ENCODE data around the gene PDCD1.

Gene PDCD1

DNA sequence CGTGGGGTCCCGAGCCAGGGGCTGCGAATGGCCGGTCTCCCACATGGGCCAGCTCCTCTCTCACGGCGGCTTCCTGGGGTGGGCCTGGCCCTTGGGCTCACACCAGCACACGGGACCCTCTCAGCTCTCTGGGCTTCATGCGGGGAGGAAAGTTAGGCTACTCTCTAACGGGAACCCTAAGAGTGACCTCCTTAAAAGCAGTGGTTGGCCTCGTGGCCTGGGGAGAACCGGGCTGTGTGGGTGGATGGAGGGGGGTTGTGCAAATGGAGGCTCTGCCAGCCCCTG lies 36.7 kb upstream of the PDCD1 start:
- CTCF ChIA-PET: interaction anchor here (1.6 kb wide), 1 partner anchor 17 kb away, joined by 4 read pairs; no protein-coding TSS in a partner anchor
- H3K4me3 ChIP-seq (ENCODE audit: low read depth, low read length): no peak overlapping the region
- POLR2A ChIA-PET: no interaction called here
- TF ChIP-seq, protein P1, sequence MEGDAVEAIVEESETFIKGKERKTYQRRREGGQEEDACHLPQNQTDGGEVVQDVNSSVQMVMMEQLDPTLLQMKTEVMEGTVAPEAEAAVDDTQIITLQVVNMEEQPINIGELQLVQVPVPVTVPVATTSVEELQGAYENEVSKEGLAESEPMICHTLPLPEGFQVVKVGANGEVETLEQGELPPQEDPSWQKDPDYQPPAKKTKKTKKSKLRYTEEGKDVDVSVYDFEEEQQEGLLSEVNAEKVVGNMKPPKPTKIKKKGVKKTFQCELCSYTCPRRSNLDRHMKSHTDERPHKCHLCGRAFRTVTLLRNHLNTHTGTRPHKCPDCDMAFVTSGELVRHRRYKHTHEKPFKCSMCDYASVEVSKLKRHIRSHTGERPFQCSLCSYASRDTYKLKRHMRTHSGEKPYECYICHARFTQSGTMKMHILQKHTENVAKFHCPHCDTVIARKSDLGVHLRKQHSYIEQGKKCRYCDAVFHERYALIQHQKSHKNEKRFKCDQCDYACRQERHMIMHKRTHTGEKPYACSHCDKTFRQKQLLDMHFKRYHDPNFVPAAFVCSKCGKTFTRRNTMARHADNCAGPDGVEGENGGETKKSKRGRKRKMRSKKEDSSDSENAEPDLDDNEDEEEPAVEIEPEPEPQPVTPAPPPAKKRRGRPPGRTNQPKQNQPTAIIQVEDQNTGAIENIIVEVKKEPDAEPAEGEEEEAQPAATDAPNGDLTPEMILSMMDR (IDR thresholded peaks at IDR 0.05; ENCODE audit: insufficient read depth, low read length, missing control alignments): no peak
- DNase-seq (ENCODE audit: low read depth, low spot score): no peak

GRCh38 chr2:241894681-241895426 lies 36.2 kb upstream of the PDCD1 start:
- CTCF ChIA-PET: no interaction called here
- no peak for DNase-seq (ENCODE audit: low read depth, low spot score)
- POLR2A ChIA-PET: no interaction called here
- no peak overlapping the region for H3K4me3 ChIP-seq (ENCODE audit: low read depth, low read length)
- TF ChIP-seq, protein P1 (IDR thresholded peaks at IDR 0.05; ENCODE audit: insufficient read depth, low read length, missing control alignments): no peak

DNA sequence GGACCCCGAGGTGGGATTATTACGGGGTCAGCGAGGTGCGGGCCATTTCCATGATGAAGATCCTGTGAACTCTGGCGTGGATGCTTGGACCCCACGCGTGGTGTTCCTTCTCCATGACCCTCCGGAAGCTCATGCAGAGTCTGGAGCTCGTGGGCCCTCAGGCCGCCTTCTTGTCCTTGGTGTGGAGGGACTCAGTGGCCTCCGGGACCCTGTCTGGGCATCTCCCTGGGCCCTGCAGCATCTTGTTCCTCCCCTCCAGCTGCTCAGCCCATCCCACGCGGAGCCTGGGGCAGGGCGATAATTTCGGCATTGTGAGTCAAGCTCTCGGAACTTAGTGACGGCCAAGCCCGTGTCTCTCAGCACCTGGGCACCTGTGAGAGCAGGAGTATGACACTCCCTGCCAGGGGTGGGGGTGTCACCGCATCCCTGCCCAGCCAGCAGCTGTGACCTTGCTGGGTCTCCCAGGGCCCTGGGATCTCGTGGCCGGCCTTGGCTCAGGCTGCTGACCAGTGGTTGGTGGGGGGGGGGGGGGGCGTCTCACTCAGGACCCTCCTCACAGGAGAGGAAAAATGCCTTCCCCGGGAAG lies 35.5 kb upstream of the PDCD1 start:
- ChIA-PET POLR2A (no interaction called here), CTCF (no interaction called here)
- no peak overlapping the region for H3K4me3 ChIP-seq (ENCODE audit: low read depth, low read length)
- DNase-seq (ENCODE audit: low read depth, low spot score): no peak
- TF ChIP-seq, protein P1 (IDR thresholded peaks at IDR 0.05; ENCODE audit: insufficient read depth, low read length, missing control alignments): no peak

DNA sequence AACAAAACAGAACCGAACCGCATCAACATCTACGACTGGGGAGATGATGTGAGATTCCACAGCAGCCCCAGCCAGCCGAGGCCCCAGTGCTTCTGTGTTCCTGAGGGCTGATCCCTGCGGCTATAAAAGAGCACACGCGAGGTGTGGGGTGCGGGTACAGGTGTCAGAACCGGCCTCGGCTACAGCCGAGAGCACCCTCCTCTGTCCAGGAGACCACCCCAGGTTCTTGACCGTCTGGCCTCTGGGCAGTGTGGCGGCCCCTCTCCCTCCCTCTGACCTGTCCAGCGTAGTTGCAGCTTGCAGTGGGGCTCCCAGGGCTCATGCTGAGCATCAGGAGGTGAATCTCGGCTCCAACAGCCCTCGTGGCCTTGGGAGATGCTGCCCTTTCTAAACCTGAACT lies 34.6 kb upstream of the PDCD1 start:
- CTCF ChIA-PET: no interaction called here
- POLR2A ChIA-PET: no interaction called here

GRCh38 chr2:241892299-241893137 lies 33.8 kb upstream of the PDCD1 start:
- no peak for DNase-seq (ENCODE audit: low read depth, low spot score)
- TF ChIP-seq, protein P1 (IDR thresholded peaks at IDR 0.05; ENCODE audit: insufficient read depth, low read length, missing control alignments): no peak
- H3K4me3 ChIP-seq (ENCODE audit: low read depth, low read length): no peak overlapping the region
- CTCF ChIA-PET: no interaction called here
- POLR2A ChIA-PET: no interaction called here

More for the DNA sequence above, 34.6 kb upstream of the PDCD1 start:
- TF ChIP-seq, protein P1 (IDR thresholded peaks at IDR 0.05; ENCODE audit: insufficient read depth, low read length, missing control alignments): no peak
- no peak for DNase-seq (ENCODE audit: low read depth, low spot score)
- H3K4me3 ChIP-seq (ENCODE audit: low read depth, low read length): no peak overlapping the region

DNA sequence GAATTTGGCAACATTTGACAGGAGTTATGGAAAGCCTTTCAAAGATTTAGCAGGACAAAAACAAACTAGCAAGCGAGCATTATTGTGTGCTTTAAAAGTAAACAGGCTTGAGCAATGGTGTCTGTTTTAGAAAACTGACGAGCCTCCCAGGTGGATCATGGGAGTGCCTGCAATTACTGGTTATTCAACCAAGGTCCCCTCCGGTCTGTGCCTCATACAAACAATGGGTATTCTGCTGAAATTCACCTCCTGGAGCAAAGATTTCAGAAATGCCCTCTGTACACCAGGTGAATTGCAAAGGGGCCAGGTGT lies 33.2 kb upstream of the PDCD1 start:
- no peak for DNase-seq (ENCODE audit: low read depth, low spot score)
- POLR2A ChIA-PET: no interaction called here
- CTCF ChIA-PET: interaction anchor here (0.9 kb wide), 1 partner anchor 14 kb away, joined by 3 read pairs; no protein-coding TSS in a partner anchor
- TF ChIP-seq, protein P1 (IDR thresholded peaks at IDR 0.05; ENCODE audit: insufficient read depth, low read length, missing control alignments): no peak
- no peak overlapping the region for H3K4me3 ChIP-seq (ENCODE audit: low read depth, low read length)

All from AG04449 (cell line).